Measurements from ENCODE around the gene ELMO1.
A peak's percentile ranks its signal among the peaks of the same experiment; 100 is the strongest.

Gene ELMO1

DNA sequence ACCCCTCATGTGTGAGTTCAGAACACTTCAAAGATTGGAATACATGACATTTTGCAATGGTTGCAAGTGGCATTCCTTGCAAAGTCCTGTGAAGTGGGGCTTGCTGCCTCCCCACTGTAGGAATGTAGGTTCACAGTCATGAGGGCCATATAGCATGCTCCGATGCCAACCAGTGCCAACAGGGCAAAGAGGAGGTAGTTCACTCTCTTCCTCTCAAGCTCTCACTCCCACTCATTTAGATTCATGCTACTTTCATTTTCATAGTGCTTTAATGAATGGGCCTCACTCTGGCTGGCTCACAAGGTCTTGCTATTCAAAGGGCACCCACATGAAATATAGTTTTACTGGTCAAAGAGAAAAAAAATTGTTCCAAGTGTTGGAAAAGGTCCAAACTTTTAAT is 554.5 kb downstream of the ELMO1 start:
- no peak for DNase-seq

DNA sequence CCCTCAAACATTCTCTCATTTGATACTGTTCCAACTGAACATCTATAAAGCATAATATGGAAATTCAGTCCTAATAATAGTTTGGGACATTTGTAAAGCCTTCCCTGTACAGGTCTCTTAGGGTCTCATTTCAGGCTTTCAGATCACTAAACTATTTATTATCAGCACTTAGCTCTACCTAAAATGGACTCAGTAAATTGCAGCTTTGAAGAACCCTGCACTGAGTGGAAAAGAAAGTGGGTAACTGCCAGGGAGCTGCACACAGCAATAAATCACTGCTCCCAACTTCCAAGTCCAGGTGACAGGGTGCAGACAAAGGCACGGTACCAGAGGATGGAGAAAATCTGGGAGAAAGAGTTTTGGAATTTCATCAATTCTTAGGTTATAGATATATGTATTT is 559.5 kb downstream of the ELMO1 start:
- no peak for DNase-seq

DNA sequence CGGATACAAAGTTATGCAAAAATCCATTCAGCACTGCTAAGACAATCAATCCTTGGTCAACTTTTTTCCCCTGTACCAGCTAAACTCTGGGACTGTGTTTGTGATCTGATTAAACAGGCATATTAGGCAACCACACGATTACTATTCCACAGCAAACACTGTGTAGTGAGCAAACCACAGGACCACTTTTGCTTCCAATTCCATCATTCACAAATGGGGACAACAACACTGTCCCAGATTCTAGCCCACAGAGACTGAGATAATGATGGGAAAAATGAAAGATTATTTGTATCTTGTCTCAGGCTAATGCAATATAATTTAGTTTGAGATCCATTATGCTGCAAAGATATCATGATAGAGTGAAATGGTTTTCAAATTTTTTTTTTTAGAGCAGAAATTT is 560.7 kb downstream of the ELMO1 start:
- DNase-seq: no peak

DNA sequence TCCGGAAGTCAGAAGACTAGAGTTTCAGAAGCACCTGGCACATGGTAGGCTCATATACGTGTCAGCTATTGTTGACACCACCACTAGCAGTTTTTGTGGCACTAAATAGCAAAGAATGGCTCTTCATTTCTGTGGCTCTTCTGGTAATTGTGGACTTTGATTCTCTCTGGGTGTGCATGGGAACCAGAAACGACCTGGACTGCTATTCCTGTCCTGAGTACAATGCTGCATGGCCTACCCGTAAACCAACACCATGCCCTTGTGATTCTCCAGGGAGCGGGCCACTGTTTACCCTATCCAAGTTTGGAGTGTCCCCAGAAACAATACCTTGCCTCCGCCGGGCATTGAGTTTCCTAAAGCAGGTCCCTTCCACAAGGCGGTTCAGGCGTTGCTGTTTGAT is 561.4 kb downstream of the ELMO1 start:
- DNase-seq: no peak

DNA sequence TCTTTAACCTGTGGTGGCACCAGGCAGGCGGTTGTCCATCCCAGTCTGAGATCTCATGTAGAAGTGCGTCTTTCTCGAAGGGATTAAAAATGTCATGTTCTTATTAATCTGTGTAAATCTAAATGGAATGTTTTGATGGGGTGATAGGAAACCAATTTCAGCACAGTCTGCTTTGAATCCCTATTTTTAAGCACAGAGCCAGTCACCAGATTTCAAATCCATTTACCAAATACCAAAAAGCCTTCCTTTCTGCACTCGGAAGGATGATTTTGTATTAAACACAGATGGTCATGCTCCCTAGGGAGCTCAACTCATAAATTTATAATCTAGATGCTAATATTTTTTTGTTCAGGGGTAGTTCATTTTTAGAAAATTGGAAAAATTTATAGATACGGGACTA is 563.8 kb downstream of the ELMO1 start:
- no peak for DNase-seq

DNA sequence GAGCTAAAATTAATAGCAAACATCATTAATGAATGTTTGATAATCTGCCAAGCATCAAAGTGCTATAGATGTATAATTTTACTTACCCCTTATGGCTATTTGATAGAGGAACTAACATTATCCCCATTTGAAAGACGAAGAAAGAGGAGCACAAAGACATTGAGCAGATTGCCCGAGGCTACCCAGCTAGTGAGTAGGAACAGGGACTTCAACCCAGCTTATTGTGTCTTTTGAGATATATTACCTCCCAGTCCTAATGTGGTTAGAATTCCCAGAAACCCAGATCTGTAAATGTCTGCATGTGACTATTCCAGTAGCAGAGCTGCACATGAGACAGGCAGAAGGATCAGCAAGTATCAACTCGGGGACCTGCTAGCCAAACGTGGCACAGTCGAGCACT is 564.3 kb downstream of the ELMO1 start:
- no peak for DNase-seq

DNA sequence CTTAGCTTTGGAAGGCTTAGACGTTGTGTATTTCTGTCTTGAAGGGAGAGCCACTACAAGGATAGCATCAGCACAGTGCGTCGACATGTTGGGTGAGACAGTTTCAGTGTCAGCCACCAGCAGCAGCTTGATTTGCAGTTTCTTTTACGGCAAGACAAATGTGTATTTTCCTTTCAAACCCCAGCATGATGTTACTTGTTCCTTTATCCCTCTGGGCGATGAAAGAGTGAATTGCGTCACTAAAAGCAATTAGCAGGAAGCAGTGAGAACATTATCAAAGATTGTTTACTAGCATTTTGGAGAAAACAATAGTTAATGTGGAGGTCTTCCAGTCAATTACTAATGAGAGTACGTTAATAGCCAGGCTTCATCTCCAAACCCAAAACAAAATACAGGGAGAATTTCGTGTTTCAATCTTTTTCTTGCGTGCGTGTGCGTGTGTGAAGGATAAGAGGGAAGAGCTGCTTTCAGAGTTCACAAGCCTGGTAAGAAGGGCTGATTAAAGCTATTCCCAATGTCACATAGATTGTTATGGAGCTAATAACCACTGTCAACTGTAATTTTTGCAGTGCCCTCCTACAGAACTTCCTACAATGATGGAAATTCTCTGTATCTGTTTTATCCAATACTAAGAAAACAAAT is 567.3 kb downstream of the ELMO1 start:
- no peak for DNase-seq

DNA sequence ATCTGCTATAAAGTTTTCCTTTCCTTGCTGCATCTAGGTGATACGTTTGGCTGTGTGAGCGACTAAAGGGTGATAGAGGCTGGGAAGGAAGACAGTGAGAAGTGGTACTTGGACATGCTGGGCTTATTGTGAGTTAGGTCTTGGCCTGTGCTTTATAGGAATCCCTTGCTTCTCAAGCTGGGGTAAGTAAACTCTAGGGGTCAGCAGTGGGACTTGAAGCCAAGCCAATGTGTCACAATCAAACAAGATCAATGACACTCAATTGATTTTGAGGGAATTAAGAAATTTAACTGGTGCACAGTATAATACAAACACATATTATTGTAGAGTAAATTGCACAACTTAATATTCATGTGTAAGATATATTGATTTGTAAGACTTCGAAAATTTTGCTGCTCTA is 568.6 kb downstream of the ELMO1 start:
- DNase-seq: no peak

DNA sequence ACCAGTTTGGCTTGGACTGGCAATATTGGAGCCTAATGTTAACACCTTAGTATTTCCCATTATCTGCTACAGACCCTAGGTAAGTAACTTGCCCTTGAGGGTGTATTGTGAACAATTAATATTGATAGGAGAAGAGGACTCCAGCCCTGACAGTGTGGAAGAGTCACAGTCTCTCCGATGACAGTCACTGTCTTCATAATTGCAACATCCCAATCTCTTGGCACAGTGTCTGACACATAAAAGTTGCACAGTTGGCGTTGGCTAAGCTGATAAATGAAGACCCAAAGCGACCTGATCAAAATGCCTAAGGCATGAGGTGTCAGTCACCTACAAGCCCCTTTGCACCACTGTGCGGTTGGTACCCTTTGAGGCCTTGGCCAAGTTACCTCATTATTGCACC is 569.6 kb downstream of the ELMO1 start:
- DNase-seq: no peak

DNA sequence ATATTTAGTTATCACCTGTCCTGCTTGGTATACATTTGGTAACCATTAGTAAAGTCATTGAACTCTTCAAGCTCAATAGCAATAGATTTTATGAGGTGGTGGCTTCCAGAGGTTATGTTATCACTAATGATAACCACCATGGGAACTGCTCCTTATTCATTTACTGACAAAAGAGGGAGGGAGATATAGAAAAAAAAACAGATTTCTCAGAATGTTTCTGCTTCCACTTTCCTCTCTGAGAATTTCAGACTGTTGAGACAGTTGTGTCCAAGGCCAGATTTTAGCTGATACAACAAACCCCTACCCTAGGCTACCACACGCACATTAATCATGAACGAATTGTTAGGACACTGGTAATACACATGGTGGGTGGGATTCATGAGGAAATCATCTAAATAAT is 570.4 kb downstream of the ELMO1 start:
- no peak for DNase-seq

DNA sequence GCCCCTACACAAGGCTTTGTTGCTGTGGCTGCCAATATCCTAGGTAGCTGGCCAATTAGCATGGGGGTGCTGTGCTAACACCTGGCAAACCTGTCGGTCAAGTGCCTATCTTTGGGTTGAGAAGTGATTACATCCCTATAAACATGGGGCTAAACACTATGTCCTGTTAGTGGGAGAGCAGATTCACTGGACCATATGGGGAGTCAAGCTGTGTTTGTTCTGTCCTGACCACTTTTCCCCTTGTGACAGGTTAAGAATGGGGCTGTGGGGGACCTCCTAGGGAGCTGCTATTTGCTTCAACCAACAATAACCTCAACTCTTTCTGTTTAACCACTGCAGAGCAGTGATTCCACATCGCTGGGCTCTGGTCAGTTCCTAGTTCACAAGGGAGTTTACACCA is 572.9 kb downstream of the ELMO1 start:
- no peak for DNase-seq

DNA sequence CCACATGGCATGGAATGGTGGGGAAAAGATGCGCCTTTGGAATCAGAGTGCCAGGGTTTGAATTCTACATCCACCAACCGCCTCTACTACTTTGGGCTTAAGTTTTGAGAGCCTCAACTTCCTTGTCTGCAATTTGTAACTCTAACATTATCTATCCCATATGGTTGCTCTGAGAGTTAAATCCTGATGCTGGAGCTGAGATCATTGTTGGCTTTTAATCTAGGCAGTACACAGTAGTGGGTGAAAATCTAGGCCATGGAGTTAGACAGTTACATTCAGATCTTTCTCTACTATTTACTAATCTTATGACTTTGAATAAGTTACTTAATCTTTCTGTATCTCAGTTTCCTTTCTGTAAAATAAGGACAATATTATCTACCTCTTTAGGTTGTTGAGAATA is 574.6 kb downstream of the ELMO1 start:
- no peak for DNase-seq

DNA sequence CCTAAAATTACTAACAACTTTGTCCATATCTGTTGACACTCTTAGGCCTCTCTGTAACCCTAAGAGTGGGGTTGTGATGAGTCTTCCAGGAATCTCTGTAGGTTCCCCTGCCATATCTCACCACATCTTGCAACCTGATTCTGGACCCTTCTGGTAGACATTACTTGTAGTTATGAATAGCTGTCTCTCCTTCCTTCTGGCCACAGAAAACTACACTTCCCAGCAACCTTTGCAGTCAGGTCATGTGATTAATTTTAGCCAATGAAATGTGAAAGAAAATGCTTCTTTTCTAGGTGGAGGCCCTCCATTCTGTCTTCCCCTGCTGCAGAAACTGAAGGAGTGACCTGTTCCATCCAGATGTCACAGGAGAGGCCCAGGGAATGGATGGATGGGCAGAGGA is 576.8 kb downstream of the ELMO1 start:
- peak; percentile 2 for DNase-seq

DNA sequence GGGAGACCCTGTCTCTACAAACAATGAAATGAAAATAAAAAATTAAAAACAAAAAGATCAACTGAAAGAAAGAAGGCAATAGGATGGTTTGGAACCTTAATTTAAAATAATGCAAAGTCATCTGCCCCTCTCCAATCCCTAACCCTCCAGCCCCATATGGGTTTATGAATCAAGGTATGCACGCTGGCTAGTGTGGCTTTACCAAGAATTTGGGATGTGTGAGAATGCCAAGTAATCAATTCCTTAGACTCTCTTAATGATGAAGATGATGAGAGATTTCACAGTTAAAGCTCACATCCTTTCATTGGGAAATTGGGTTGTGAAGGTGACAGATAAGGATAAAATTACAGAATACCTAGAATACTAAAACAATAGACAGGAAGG is 577.3 kb downstream of the ELMO1 start:
- DNase-seq: no peak

DNA sequence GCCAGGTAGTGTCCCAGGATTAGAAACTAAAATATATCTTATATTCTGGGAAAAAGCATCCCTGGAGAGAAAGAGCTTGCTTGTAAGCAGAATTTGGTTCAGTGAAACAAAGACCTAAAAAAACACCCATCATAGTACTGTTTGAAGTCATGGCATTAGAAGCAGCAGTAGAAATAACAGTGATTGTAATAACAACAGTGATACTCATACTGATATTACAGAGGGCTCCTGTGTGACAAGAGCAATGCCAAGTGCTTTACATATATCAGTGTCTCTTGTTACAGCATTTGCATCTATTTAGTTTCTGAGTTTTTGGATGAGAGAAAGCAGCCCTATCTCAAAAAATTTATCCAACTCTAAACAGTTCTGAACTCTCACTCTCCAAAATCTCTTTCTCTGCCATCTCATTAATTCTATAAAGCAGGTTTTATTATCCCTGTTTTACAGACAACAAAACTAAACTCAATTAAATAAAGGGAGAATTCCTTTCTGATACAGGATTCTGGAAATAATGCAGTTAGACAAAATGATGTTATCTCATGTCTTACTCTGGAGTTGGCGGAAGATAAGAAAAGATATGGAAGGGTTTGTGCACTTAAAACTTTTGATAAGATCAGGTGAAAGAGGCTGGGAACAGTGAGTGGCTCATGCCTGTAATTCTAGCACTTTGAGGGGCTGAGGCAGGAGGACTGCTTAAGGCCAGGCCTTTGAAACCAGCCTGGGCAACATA is 577.9 kb downstream of the ELMO1 start:
- no peak for DNase-seq

DNA sequence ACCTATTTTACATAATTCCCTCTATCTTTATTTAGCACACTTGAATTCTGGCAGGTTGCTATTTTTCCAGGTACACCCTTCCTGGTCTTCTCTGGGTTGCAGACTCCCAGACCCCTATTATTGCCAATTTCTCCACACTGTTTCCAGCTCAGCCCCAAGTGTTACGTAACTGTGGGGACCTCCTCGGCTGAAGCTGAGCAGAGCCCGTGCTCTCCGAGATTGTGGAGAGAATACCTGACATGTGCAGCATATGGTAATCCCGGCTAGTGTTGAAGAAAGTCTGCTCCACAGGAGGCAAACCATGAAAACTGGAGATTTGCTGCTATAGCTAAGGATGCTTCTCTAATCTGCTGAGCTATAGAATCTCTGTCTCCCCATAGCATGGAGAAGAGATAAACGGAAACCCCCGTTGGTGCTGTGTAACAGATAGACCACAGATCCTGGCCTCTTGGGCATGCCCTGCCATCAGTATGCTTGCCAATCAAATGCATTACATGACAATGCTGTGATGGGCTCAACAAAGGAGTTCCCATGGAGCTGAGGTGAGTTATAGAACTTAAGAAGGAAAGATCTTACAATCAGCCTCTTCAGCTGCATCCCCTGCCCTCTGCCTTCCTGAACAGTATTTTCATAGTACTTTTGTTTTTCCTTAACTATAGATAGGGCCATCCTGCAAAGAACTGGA is 579.8 kb downstream of the ELMO1 start:
- no peak for DNase-seq

DNA sequence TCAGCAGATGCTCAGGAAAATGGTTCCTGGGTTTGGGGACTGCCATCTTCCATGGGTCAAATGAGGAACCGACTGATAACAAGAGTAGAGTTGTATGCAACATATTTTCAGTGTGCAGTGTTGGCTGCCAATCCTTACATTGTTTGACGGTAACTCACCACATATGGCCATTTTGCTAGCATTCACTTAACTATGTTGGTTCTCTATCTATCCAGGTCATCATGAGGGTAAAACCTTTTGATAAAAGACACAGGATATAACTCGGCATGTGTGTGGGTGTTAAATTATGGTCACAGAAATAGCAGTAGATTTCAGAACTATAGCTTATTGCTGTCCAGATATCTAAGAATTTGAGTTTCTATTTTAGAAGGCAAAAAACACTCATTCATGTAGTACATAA is 583.6 kb downstream of the ELMO1 start:
- no peak for DNase-seq

DNA sequence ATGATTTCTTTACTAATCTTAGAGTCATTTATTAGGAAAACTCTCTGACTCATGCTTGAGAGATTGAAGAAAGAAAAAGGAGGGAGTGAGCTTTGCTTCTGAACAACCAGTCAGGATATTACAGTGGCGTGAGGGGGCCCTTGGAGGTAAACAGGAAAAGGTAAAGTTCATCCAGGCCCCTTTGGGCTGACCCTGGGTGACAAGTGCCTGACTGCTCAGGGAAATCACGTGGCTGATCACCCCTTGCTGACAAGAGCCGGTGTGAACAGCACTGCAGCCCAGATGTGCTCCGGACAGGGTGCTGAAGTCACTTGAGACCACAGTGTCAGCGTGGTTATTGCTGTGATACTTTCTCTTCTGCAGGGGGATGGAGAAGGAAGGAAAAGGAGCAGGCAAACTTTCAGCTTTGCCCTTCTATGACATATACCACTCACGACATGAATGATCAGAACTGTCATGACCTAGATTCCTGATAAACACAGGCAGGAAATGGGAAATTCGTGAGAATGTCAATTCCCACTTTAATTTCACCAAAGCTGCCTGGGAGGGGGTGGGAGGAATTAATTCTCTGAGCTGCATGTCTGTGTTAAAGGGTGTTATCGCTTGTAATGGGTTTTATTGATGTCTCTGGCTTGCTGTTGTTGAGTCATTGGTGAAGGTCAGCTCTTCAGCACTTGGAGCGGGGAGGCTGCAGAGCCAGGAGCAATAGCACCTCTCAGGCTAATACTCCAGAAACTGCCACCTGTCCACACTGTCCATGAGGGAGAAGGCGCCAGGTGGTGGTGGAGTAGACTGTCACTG is 584.6 kb downstream of the ELMO1 start:
- DNase-seq: no peak

DNA sequence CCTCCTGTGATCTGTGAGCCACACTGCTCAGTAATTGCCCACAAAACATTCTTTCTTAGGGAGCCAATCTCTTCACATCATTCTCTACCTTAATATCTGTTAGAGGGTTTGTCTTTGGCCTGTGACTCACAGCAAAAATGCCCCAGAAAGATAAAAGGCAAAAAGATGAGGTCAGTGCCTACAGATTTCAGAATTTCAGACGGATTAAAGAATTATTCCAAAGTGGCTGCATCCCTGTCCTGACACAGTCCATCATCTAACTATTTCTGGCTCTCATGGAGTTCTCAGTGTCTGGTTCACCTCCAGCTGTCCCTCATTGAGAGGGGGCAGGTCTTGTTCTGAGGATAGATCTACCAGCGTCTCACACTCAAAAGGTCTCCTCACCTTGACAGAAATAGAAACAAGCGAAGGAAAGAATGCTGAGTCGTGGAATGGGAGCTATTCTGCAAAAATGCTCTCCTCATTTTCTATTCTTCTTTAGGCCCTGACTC is 585.8 kb downstream of the ELMO1 start:
- no peak for DNase-seq

DNA sequence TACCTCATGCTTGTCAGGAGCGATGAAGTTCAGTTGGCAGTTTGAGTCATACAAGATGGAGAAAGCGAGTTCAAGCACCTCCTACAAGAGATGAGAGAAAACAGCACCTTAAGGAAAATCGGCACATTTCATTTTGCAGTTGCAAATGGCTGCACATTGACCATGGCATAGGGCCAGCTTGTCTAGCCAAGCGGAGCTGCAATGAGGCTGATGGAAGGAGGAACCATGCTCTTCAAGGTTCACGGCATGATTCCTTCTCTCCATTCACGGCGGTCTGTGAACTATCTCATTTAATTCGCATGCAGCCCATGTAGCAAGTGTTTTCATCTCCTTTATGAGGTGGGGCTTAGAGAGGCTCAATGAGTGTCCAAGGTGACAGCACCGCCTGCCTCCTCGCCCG is 587.0 kb downstream of the ELMO1 start:
- DNase-seq: no peak

DNA sequence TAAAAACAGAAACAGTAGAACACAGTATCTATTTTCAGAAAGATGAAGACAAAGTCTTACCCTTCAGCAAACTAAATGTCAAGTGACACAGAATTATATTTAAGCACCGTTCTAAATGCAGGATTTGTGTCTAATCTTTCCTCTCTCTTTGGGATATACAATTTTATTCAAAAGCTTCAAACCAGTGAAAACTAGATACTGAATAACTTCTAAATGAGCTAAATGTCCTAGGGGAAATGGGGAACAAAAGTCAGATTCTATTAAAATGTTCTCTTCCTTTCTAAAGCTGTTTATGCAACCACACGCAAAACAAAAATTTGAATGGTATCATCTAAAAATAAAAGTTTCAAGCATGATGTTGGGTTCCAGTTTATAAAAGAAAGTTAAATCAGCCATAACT is 588.0 kb downstream of the ELMO1 start:
- DNase-seq: no peak

DNA sequence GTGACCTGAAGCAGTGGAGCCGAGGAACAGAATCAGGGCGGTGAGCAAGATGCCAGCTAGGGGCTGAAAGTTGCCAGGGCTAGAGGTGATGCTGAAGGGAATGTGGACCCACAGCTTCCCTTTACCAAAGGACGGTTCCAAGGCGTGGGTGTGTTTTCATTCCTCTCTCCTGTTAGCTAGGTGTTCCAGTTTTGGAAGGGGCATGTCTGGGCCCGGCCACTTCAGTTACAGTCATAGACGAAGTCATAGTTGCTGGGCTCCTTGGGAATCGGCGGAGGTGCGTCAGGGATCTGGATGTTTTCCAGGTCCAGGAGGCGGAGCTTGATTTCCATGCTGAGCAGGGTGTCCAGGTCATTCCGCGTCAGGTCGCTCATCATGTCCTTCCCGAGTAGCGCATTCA is 593.3 kb downstream of the ELMO1 start:
- DNase-seq: no peak

DNA sequence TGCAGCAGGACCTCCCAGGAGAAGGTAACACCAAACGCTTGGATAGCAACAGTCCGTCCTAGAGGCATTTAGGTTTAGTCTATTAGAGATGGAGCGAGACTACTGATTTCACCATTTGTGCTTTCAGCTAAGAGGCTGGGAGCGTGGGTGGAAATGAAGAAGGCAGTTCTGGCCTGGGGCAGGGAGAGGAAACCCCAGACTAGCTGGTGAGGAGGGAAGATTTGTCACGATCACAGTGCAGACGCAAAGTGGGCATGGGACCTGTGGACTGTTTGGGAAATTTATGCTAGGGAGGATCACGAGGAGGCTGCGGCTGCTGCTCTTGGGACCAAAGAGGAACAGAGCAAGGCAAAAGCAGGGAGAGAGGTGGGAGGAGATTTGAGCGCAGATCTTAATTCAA is 594.0 kb downstream of the ELMO1 start:
- DNase-seq: no peak

DNA sequence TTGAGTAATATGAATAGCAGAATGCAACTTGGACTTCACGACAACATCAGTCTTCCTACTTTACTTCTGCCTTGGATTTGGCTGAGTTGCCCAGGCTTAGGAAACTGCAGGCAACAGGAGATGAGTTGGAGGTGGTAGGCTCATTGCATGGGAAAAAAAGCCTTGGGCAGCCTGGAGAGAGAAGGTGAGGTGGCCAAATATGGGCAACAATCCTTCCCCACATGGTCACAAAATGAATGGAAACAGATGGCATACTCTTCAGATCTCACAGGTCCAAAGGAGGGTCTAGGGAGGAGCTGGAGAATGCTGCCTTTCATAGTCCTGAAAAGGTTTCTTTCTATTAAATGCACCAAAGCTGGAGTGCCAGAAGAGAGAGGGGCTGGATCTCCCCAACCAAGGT is 595.7 kb downstream of the ELMO1 start:
- DNase-seq: no peak

Measured in EL (cell line).